ENCODE measurements around the gene FYN.

- TF ChIP-seq CTCF (IDR thresholded peaks at IDR 0.05) (no peak), EP300 (IDR thresholded peaks at IDR 0.05) (no peak)
These were observed 3.1 kb downstream of the FYN start for GRCh38 chr6:111870051-111870741.

Measured in tibial nerve (tissue), 4 donors.